ENCODE data around the gene EPB41L4A. TPM values are rescaled to one million over a fixed set of nuclear protein-coding genes. Genes with fewer than 3 reads are reported as not detected.

Gene EPB41L4A
- total and polyA plus RNA-seq, 9 donors = 2.7 to 12.3 (median 7.9) TPM

- H3K4me1 ChIP-seq (ENCODE audit: insufficient read depth) = no peaks in the 10 kb centered on the region
- WGBS, 3 donors = 59 to 60% (median 60%) methylated on average over 6 of the region's 6 CpGs
- H3K27ac ChIP-seq = no peak overlapping the region
- no peak for DNase-seq
- H3K27me3 ChIP-seq = no peaks in the 10 kb centered on the region
- H3K36me3 ChIP-seq = no peaks in the 10 kb centered on the region
- no peaks in the 10 kb centered on the region for H3K9me3 ChIP-seq
- TF ChIP-seq EP300 (IDR thresholded peaks at IDR 0.05) (no peak), POLR2A (IDR thresholded peaks at IDR 0.05) (no peak), CTCF (IDR thresholded peaks at IDR 0.05) (no peak)
- intact Hi-C loops (cut with DNase I) = no loop called here
- no peak overlapping the region for H3K4me3 ChIP-seq
Observed at GRCh38 chr5:112219000-112219399, 200.1 kb downstream of the EPB41L4A start.

GRCh38 chr5:112217843-112218579 lies 201.1 kb downstream of the EPB41L4A start:
- Histone ChIP-seq H3K4me3 (no peak overlapping the region), H3K27ac (no peak overlapping the region), H3K9me3 (no peaks in the 10 kb centered on the region), H3K36me3 (no peaks in the 10 kb centered on the region), H3K27me3 (no peaks in the 10 kb centered on the region), H3K4me1 (ENCODE audit: insufficient read depth) (no peaks in the 10 kb centered on the region)
- WGBS, 3 donors = 88 to 90% (median 90%) methylated on average over 5 of the region's 5 CpGs
- TF ChIP-seq CTCF (IDR thresholded peaks at IDR 0.05) (no peak), EP300 (IDR thresholded peaks at IDR 0.05) (no peak), POLR2A (IDR thresholded peaks at IDR 0.05) (no peak)
- DNase-seq = no peak
- intact Hi-C loops (cut with DNase I) = no loop called here

GRCh38 chr5:112216140-112216539 lies 202.9 kb downstream of the EPB41L4A start:
- TF ChIP-seq POLR2A (IDR thresholded peaks at IDR 0.05) (no peak), EP300 (IDR thresholded peaks at IDR 0.05) (no peak), CTCF (IDR thresholded peaks at IDR 0.05) (no peak)
- H3K9me3 ChIP-seq = no peaks in the 10 kb centered on the region
- intact Hi-C loops (cut with DNase I) = no loop called here
- H3K4me1 ChIP-seq (ENCODE audit: insufficient read depth) = no peaks in the 10 kb centered on the region
- H3K27ac ChIP-seq = no peak overlapping the region
- H3K27me3 ChIP-seq = no peaks in the 10 kb centered on the region
- no peak overlapping the region for H3K4me3 ChIP-seq
- no peak for DNase-seq
- H3K36me3 ChIP-seq = no peaks in the 10 kb centered on the region
- WGBS, 3 donors = 92 to 95% (median 94%) methylated on average over 3 of the region's 3 CpGs

- no peak for TF ChIP-seq CTCF (IDR thresholded peaks at IDR 0.05)
- no peak for TF ChIP-seq EP300 (IDR thresholded peaks at IDR 0.05)
- no peak for TF ChIP-seq POLR2A (IDR thresholded peaks at IDR 0.05)
- no peaks in the 10 kb centered on the region for H3K36me3 ChIP-seq
- H3K4me1 ChIP-seq (ENCODE audit: insufficient read depth) = no peaks in the 10 kb centered on the region
- no peaks in the 10 kb centered on the region for H3K27me3 ChIP-seq
- no peak overlapping the region for H3K27ac ChIP-seq
- 67 to 71% (median 69%) methylated on average over 6 of the region's 6 CpGs for WGBS, 3 donors
- H3K9me3 ChIP-seq = no peaks in the 10 kb centered on the region
- H3K4me3 ChIP-seq = no peak overlapping the region
- no peak for DNase-seq
- intact Hi-C loops (cut with DNase I) = no loop called here
Observed at GRCh38 chr5:112210430-112211005, 208.6 kb downstream of the EPB41L4A start.

All from ovary (tissue), 9 donors.